SK-MEL-5 (cell line): ENCODE measurements around the gene TMEM182. TPM values are rescaled to one million over a fixed set of nuclear protein-coding genes. Genes with fewer than 3 reads are reported as not detected.

Experiments
- DNase-seq: peaks from one replicate; pipeline ENCODE4 v3.0.0-alpha.2; 2016; ENCODE audit warnings: low read depth, low spot score
- in situ Hi-C: cut with HindIII; loops from 2 replicates; pipeline ENCODE4 v1.10.0; 2016; ENCODE audit warnings: low sequenced_read_pairs, high pct_unique_total_duplicates, low pct_unique_long_range_greater_than_20kb
- total RNA-seq: library from RNA; depleted of rRNA; stranded (reverse); fragments of >200 nt; shearing (Covaris generic); gene quantifications from 2 replicates; pipeline ENCODE4 v1.2.3, GENCODE V29; 2014; rRNA removed

The TMEM182 gene
- total RNA-seq, 1 experiment from 2014 or later, result 3.3 TPM

GRCh38 chr2:102834523-102835273, 72.9 kb downstream of the TMEM182 start:
- in situ Hi-C loops, result no loop called here
- no peak for DNase-seq

- DNase-seq, result no peak
- in situ Hi-C loops, result no loop called here
These were observed 75.9 kb downstream of the TMEM182 start for GRCh38 chr2:102837626-102838198.

GRCh38 chr2:102839668-102840388, 78.0 kb downstream of the TMEM182 start:
- DNase-seq, result peak; percentile 67
- in situ Hi-C loops, result no loop called here

- peak; percentile 74 for DNase-seq
- in situ Hi-C loops, result no loop called here
These were observed 79.4 kb downstream of the TMEM182 start for GRCh38 chr2:102841107-102841840.

GRCh38 chr2:102843764-102844443, 82.1 kb downstream of the TMEM182 start:
- in situ Hi-C loops, result no loop called here
- DNase-seq, result no peak

GRCh38 chr2:102844911-102845310, 83.1 kb downstream of the TMEM182 start:
- in situ Hi-C loops, result no loop called here
- DNase-seq, result no peak

- in situ Hi-C loops, result no loop called here
- DNase-seq, result peak; percentile 88
These were observed 86.6 kb downstream of the TMEM182 start for GRCh38 chr2:102848366-102848839.

- in situ Hi-C loops, result no loop called here
- no peak for DNase-seq
These were observed 89.1 kb downstream of the TMEM182 start for GRCh38 chr2:102850888-102851287.

GRCh38 chr2:102852867-102853266, 91.0 kb downstream of the TMEM182 start:
- DNase-seq, result no peak
- in situ Hi-C loops, result no loop called here

Other genes with a start within 250 kb of the TMEM182 start
- 0.08 TPM in 1 of 2 replicates, not detected in the other for gene SLC9A2, start 142.5 kb upstream of the TMEM182 start, total RNA-seq